ENCODE results near the gene GRIK4. TPM values are rescaled to one million over a fixed set of nuclear protein-coding genes. Genes with fewer than 3 reads are reported as not detected.

The GRIK4 gene
- total and polyA plus RNA-seq, 9 of the 15 experiments (the other 6 are each of a cell fraction or from before 2014, with no cell fraction given): not detected

DNA sequence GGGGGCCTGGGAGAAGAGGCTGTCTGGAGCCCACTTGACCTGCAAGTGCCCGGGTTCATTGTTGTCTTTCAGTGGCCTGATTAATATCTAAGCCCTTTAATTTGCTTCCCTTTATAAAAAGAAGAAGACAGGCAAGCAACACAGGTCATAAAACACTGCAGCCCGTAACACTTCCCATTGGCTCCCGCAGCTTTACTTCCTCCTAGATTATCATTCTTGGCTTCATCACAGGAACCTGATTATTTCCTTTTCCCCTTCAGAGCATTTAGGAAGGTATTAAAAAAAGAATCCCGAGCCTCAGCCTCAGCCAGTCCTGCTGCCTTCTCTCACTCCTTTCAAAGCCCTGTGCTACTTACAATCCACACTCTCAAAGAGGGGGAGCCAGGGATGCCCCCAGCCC lies 183.2 kb downstream of the GRIK4 start (continued):
- TF ChIP-seq, protein P1, sequence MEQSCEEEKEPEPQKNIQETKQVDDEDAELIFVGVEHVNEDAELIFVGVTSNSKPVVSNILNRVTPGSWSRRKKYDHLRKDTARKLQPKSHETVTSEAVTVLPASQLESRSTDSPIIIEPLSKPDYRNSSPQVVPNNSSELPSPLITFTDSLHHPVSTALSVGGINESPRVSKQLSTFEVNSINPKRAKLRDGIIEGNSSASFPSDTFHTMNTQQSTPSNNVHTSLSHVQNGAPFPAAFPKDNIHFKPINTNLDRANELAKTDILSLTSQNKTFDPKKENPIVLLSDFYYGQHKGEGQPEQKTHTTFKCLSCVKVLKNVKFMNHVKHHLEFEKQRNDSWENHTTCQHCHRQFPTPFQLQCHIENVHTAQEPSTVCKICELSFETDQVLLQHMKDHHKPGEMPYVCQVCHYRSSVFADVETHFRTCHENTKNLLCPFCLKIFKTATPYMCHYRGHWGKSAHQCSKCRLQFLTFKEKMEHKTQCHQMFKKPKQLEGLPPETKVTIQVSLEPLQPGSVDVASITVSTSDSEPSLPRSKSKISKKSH (CRISPR knock-in tag; IDR thresholded peaks at IDR 0.05): no peak
- no peak for TF ChIP-seq RNF2 (IDR thresholded peaks at IDR 0.05)

DNA sequence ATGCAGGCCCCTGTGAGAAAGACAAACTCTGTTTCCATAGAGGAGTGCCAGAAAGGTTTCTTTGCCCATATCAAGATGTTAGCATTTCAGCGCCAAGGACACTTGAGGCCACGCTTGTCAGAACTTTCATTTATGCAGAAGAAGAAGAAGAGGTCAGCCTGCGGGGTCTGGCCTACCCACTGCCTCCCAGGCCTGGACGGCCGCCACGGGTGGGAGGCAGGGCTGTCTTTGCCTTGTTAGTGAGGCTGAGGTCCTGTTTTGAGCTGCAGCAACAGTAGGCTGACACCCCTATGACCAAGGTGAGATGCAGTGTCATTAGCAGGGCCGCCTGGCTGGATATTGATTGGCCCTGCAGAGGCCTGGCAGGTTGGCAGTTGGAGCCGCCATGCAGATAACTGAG lies 183.9 kb downstream of the GRIK4 start:
- H2AFZ ChIP-seq (ENCODE audit: low read depth, low read length): no peak overlapping the region
- CTCF ChIA-PET (ENCODE audit: low intra/inter-chr PET ratio): no interaction called here
- TF ChIP-seq MXI1 (IDR thresholded peaks at IDR 0.05; ENCODE audit: low read depth, low read length) (no peak), ZNF408 (CRISPR knock-in tag; IDR thresholded peaks at IDR 0.05; ENCODE audit: low read depth) (no peak), ZNF143 (CRISPR knock-in tag; IDR thresholded peaks at IDR 0.05) (no peak), ZNF830 (CRISPR knock-in tag; IDR thresholded peaks at IDR 0.05) (no peak), MYC (IDR thresholded peaks at IDR 0.05; ENCODE audit: low read depth, low read length) (no peak), MYC (CRISPR knock-in tag; IDR thresholded peaks at IDR 0.05; ENCODE audit: borderline replicate concordance, low read depth) (no peak), KLF13 (tag; IDR thresholded peaks at IDR 0.05; ENCODE audit: borderline replicate concordance, low read depth) (no peak), ETV5 (CRISPR knock-in tag; IDR thresholded peaks at IDR 0.05; ENCODE audit: low read depth) (no peak), KDM2B (CRISPR knock-in tag; IDR thresholded peaks at IDR 0.05) (no peak)
- TF ChIP-seq, protein P2, sequence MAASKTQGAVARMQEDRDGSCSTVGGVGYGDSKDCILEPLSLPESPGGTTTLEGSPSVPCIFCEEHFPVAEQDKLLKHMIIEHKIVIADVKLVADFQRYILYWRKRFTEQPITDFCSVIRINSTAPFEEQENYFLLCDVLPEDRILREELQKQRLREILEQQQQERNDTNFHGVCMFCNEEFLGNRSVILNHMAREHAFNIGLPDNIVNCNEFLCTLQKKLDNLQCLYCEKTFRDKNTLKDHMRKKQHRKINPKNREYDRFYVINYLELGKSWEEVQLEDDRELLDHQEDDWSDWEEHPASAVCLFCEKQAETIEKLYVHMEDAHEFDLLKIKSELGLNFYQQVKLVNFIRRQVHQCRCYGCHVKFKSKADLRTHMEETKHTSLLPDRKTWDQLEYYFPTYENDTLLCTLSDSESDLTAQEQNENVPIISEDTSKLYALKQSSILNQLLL (CRISPR knock-in tag; IDR thresholded peaks at IDR 0.05; ENCODE audit: borderline replicate concordance): no peak
- TF ChIP-seq, protein P3, sequence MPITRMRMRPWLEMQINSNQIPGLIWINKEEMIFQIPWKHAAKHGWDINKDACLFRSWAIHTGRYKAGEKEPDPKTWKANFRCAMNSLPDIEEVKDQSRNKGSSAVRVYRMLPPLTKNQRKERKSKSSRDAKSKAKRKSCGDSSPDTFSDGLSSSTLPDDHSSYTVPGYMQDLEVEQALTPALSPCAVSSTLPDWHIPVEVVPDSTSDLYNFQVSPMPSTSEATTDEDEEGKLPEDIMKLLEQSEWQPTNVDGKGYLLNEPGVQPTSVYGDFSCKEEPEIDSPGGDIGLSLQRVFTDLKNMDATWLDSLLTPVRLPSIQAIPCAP (CRISPR knock-in tag; IDR thresholded peaks at IDR 0.05; ENCODE audit: borderline replicate concordance): no peak
- H3K27me3 ChIP-seq (ENCODE audit: control insufficient read depth in 2 of 2, insufficient read depth in 2 of 2, low read length in 2 of 2): peaks cover 0 to 16% of the 10 kb centered on the region in 2 experiments; a peak in 2 of 5 replicates
- H3K4me2 ChIP-seq (ENCODE audit: insufficient read depth, low read length): no peak overlapping the region
- H3K9me1 ChIP-seq (ENCODE audit: control insufficient read depth, insufficient read depth, low read length): no peaks in the 10 kb centered on the region
- no peaks in the 10 kb centered on the region for H3K9me3 ChIP-seq (replicated peaks; ENCODE audit: control insufficient read depth, insufficient read depth, low read depth, low read length)
- no peaks in the 10 kb centered on the region for H3K79me2 ChIP-seq (ENCODE audit: control insufficient read depth, insufficient read depth, low read length)
- FAIRE-seq: no peak
- DNase-seq (ENCODE audit: extremely low read depth in 1 of 4, low spot score in 3 of 4): no peak
- ATAC-seq: no peak
- intact Hi-C loops (cut with micrococcal nuclease) (no loop called here), in situ Hi-C loops (cut with MboI) (no loop called here)
- POLR2A ChIA-PET: no interaction called here
- no peaks in the 10 kb centered on the region for H4K20me1 ChIP-seq (replicated peaks; ENCODE audit: control insufficient read depth, insufficient read depth, low read length)
- no peak overlapping the region for H3K27ac ChIP-seq (ENCODE audit: extremely low read depth, low read depth, low read length)
- BruUV-seq (replicated peaks): no TSS peak
- WGBS (ENCODE audit: insufficient coverage, low coverage, missing lambda C conversion rate): 0% methylated on average over 8 of the region's 8 CpGs
- no peak overlapping the region for H3K4me3 ChIP-seq
- no peak overlapping the region for H3K9ac ChIP-seq (ENCODE audit: insufficient read depth in 1 of 2, low read depth in 2 of 2, low read length in 2 of 2)
- H3K4me1 ChIP-seq (replicated peaks in 1 of 2; ENCODE audit: control insufficient read depth in 2 of 2, insufficient read depth in 2 of 2, low read length in 2 of 2): no peaks in the 10 kb centered on the region
- no peaks in the 10 kb centered on the region for H3K36me3 ChIP-seq (ENCODE audit: control insufficient read depth, insufficient read depth, low read length)

All from K562 (cell line).